ENCODE data around the gene IFNL2. TPM values are rescaled to one million over a fixed set of nuclear protein-coding genes. Genes with fewer than 3 reads are reported as not detected.

IFNL2 gene
- total RNA-seq, 1 donor from 2014 or later, result not detected

- Mint-ChIP-seq H3K4me3 (no peak overlapping the region), H3K27ac (peak overlapping the region; percentile 14)
- intact Hi-C loops (cut with micrococcal nuclease), result no loop called here
Observed at GRCh38 chr19:39296906-39297305, 28.7 kb downstream of the IFNL2 start.

GRCh38 chr19:39297931-39298634, 29.9 kb downstream of the IFNL2 start:
- DNase-seq, result peak; percentile 89
- intact Hi-C loops (cut with micrococcal nuclease), result no loop called here
- Mint-ChIP-seq H3K36me3 (ENCODE audit: low read depth) (no peaks in the 10 kb centered on the region), H3K4me3 (peak overlapping the region; percentile 53), H3K27ac (peak overlapping the region; percentile 74), H3K4me1 (peaks cover 22% of the 10 kb centered on the region), H3K9me3 (no peaks in the 10 kb centered on the region), H3K27me3 (peaks cover 8% of the 10 kb centered on the region)

More at GRCh38 chr19:39296906-39297305, 28.7 kb downstream of the IFNL2 start:
- DNase-seq, result no peak
- H3K36me3 Mint-ChIP-seq (ENCODE audit: low read depth), result no peaks in the 10 kb centered on the region
- peaks cover 9% of the 10 kb centered on the region for H3K27me3 Mint-ChIP-seq
- H3K9me3 Mint-ChIP-seq, result no peaks in the 10 kb centered on the region
- H3K4me1 Mint-ChIP-seq, result peaks cover 22% of the 10 kb centered on the region

- intact Hi-C loops (cut with micrococcal nuclease), result no loop called here
- Mint-ChIP-seq H3K4me3 (no peak overlapping the region), H3K27me3 (peaks cover 6% of the 10 kb centered on the region), H3K4me1 (peaks cover 22% of the 10 kb centered on the region), H3K9me3 (no peaks in the 10 kb centered on the region), H3K36me3 (ENCODE audit: low read depth) (no peaks in the 10 kb centered on the region), H3K27ac (no peak overlapping the region)
- DNase-seq, result peak; percentile 68
Observed at GRCh38 chr19:39299404-39299803, 31.2 kb downstream of the IFNL2 start.

GRCh38 chr19:39299832-39300231, 31.6 kb downstream of the IFNL2 start:
- DNase-seq, result no peak
- Mint-ChIP-seq H3K36me3 (ENCODE audit: low read depth) (no peaks in the 10 kb centered on the region), H3K4me3 (no peak overlapping the region), H3K9me3 (no peaks in the 10 kb centered on the region), H3K27me3 (peaks cover 5% of the 10 kb centered on the region), H3K27ac (no peak overlapping the region), H3K4me1 (peaks cover 22% of the 10 kb centered on the region)
- intact Hi-C loops (cut with micrococcal nuclease), result no loop called here

GRCh38 chr19:39301021-39301420, 32.8 kb downstream of the IFNL2 start:
- intact Hi-C loops (cut with micrococcal nuclease), result no loop called here
- Mint-ChIP-seq H3K27me3 (peaks cover 5% of the 10 kb centered on the region), H3K36me3 (ENCODE audit: low read depth) (no peaks in the 10 kb centered on the region), H3K27ac (no peak overlapping the region), H3K4me3 (no peak overlapping the region), H3K4me1 (peaks cover 19% of the 10 kb centered on the region), H3K9me3 (no peaks in the 10 kb centered on the region)
- no peak for DNase-seq

- no peak overlapping the region for H3K27ac Mint-ChIP-seq
- H3K9me3 Mint-ChIP-seq, result no peaks in the 10 kb centered on the region
- DNase-seq, result no peak
- no peak overlapping the region for H3K4me3 Mint-ChIP-seq
- H3K27me3 Mint-ChIP-seq, result peaks cover 5% of the 10 kb centered on the region
- intact Hi-C loops (cut with micrococcal nuclease), result no loop called here
- peaks cover 19% of the 10 kb centered on the region for H3K4me1 Mint-ChIP-seq
- H3K36me3 Mint-ChIP-seq (ENCODE audit: low read depth), result peaks cover 2% of the 10 kb centered on the region
Observed at GRCh38 chr19:39301562-39301961, 33.4 kb downstream of the IFNL2 start.

GRCh38 chr19:39303373-39304184, 35.4 kb downstream of the IFNL2 start:
- H3K36me3 Mint-ChIP-seq (ENCODE audit: low read depth), result peaks cover 6% of the 10 kb centered on the region

GRCh38 chr19:39304185-39304513, 36.0 kb downstream of the IFNL2 start:
- Mint-ChIP-seq H3K9me3 (no peaks in the 10 kb centered on the region), H3K27me3 (peaks cover 5% of the 10 kb centered on the region), H3K4me1 (peaks cover 3% of the 10 kb centered on the region), H3K36me3 (ENCODE audit: low read depth) (peaks cover 9% of the 10 kb centered on the region), H3K27ac (no peak overlapping the region), H3K4me3 (no peak overlapping the region)
- DNase-seq, result no peak
- intact Hi-C loops (cut with micrococcal nuclease), result no loop called here

More at GRCh38 chr19:39303373-39304184, 35.4 kb downstream of the IFNL2 start:
- intact Hi-C loops (cut with micrococcal nuclease), result no loop called here
- Mint-ChIP-seq H3K4me3 (no peak overlapping the region), H3K4me1 (peaks cover 5% of the 10 kb centered on the region), H3K27me3 (peaks cover 5% of the 10 kb centered on the region), H3K27ac (no peak overlapping the region), H3K9me3 (no peaks in the 10 kb centered on the region)
- DNase-seq, result no peak

GRCh38 chr19:39304701-39305571, 36.7 kb downstream of the IFNL2 start:
- peaks cover 11% of the 10 kb centered on the region for H3K36me3 Mint-ChIP-seq (ENCODE audit: low read depth)

GRCh38 chr19:39306075-39306474, 37.9 kb downstream of the IFNL2 start:
- no peaks in the 10 kb centered on the region for H3K9me3 Mint-ChIP-seq
- H3K4me1 Mint-ChIP-seq, result no peaks in the 10 kb centered on the region
- intact Hi-C loops (cut with micrococcal nuclease), result no loop called here
- DNase-seq, result no peak
- H3K4me3 Mint-ChIP-seq, result no peak overlapping the region
- H3K36me3 Mint-ChIP-seq (ENCODE audit: low read depth), result peaks cover 19% of the 10 kb centered on the region
- H3K27ac Mint-ChIP-seq, result no peak overlapping the region
- H3K27me3 Mint-ChIP-seq, result peaks cover 2% of the 10 kb centered on the region

More at GRCh38 chr19:39304701-39305571, 36.7 kb downstream of the IFNL2 start:
- Mint-ChIP-seq H3K4me3 (no peak overlapping the region), H3K9me3 (no peaks in the 10 kb centered on the region), H3K4me1 (peaks cover 2% of the 10 kb centered on the region), H3K27ac (no peak overlapping the region), H3K27me3 (peaks cover 5% of the 10 kb centered on the region)
- intact Hi-C loops (cut with micrococcal nuclease), result no loop called here
- no peak for DNase-seq

GRCh38 chr19:39307046-39307821, 39.0 kb downstream of the IFNL2 start:
- Mint-ChIP-seq H3K9me3 (no peaks in the 10 kb centered on the region), H3K36me3 (ENCODE audit: low read depth) (peaks cover 24% of the 10 kb centered on the region), H3K27me3 (peaks cover under 1% of the 10 kb centered on the region), H3K4me3 (no peak overlapping the region), H3K27ac (no peak overlapping the region), H3K4me1 (no peaks in the 10 kb centered on the region)
- no peak for DNase-seq
- intact Hi-C loops (cut with micrococcal nuclease), result no loop called here

GRCh38 chr19:39307822-39308530, 39.8 kb downstream of the IFNL2 start:
- Mint-ChIP-seq H3K9me3 (no peaks in the 10 kb centered on the region), H3K36me3 (ENCODE audit: low read depth) (peaks cover 26% of the 10 kb centered on the region), H3K27me3 (no peaks in the 10 kb centered on the region), H3K27ac (no peak overlapping the region), H3K4me3 (no peak overlapping the region), H3K4me1 (no peaks in the 10 kb centered on the region)
- intact Hi-C loops (cut with micrococcal nuclease), result no loop called here
- DNase-seq, result no peak

Measured in activated CD4-positive, alpha-beta T cell treated with anti-CD3 and anti-CD28 coated beads, Interleukin-2, amount 10 ng/mL, durations not matched to agents 24 days and 14 days (primary cell).